HepG2 (cell line): ENCODE data around the gene MTHFSD. TPM values are rescaled to one million over a fixed set of nuclear protein-coding genes. Genes with fewer than 3 reads are reported as not detected.

ENCODE experiments used
- ARID5B ChIP-seq: IDR thresholded peaks from 2 replicates; pipeline ENCODE4 v1.4.0; 2020; ENCODE audit warnings: mild to moderate bottlenecking, missing genetic modification reagents
- ELF3 ChIP-seq: IDR thresholded peaks from 2 replicates; pipeline ENCODE4 v1.6.1; 2016; ENCODE audit warnings: missing genetic modification reagents, missing compliant biosample characterization
- ERF ChIP-seq: IDR thresholded peaks from 2 replicates; pipeline ENCODE4 v1.6.1; 2018; ENCODE audit warnings: missing biosample characterization, missing genetic modification reagents
- ETV6 ChIP-seq: sonication (generic); formaldehyde crosslinking; conservative IDR thresholded peaks from 2 replicates; pipeline ENCODE4 v1.4.0; 2020; ENCODE audit warnings: missing genetic modification reagents
- FOXK1 ChIP-seq: sonication (generic); formaldehyde crosslinking; IDR thresholded peaks from 2 replicates; pipeline ENCODE4 v1.4.0; 2020; ENCODE audit warnings: low read depth, missing genetic modification reagents, borderline replicate concordance
- GATAD1 ChIP-seq: IDR thresholded peaks from 2 replicates; pipeline ENCODE4 v1.6.1; 2016; ENCODE audit warnings: missing genetic modification reagents, missing compliant biosample characterization
- HDAC2 ChIP-seq: sonication (generic); formaldehyde crosslinking; IDR thresholded peaks from 2 replicates; pipeline ENCODE4 v1.4.0; 2020; ENCODE audit warnings: missing genetic modification reagents
- HMGXB3 ChIP-seq: sonication (generic); formaldehyde crosslinking; IDR thresholded peaks from 2 replicates; pipeline ENCODE4 v1.4.0; 2020; ENCODE audit warnings: missing genetic modification reagents, borderline replicate concordance
- MIER2 ChIP-seq: IDR thresholded peaks from 2 replicates; pipeline ENCODE4 v1.6.1; 2016; ENCODE audit warnings: missing biosample characterization, missing genetic modification reagents
- RBM39 ChIP-seq: fragments of 200-400 bp; formaldehyde crosslinking; IDR thresholded peaks from one replicate; pipeline ENCODE4 v1.6.1; 2018; ENCODE audit warnings: antibody characterized with exemption, mild to moderate bottlenecking, low read depth, low read length; ENCODE audit not compliant: poor library complexity, severe bottlenecking
- SALL1 ChIP-seq: sonication (generic); formaldehyde crosslinking; IDR thresholded peaks from 2 replicates; pipeline ENCODE4 v1.8.0; 2022; ENCODE audit warnings: mild to moderate bottlenecking, missing genetic modification reagents
- SIN3B ChIP-seq: fragments of 150-350 bp; IDR thresholded peaks from 2 replicates; pipeline ENCODE4 v1.6.1; 2014; ENCODE audit warnings: low read length
- STAG1 ChIP-seq: sonication (generic); formaldehyde crosslinking; IDR thresholded peaks from 2 replicates; pipeline ENCODE4 v1.4.0; 2020; ENCODE audit warnings: missing genetic modification reagents
- SUZ12 ChIP-seq: fragments of 150-350 bp; IDR thresholded peaks from 2 replicates; pipeline ENCODE4 v1.6.1; 2014; ENCODE audit warnings: low read depth, low read length
- YEATS2 ChIP-seq: sonication (generic); formaldehyde crosslinking; IDR thresholded peaks from 2 replicates; pipeline ENCODE4 v1.4.0; 2020; ENCODE audit warnings: missing genetic modification reagents, borderline replicate concordance
- ZFP1 ChIP-seq: IDR thresholded peaks from 2 replicates; pipeline ENCODE4 v1.6.1; 2016
- ZNF549 ChIP-seq: sonication (generic); formaldehyde crosslinking; IDR thresholded peaks from 2 replicates; pipeline ENCODE4 v1.5.0; 2020; ENCODE audit warnings: missing genetic modification reagents
- ZNF572 ChIP-seq: sonication (generic); formaldehyde crosslinking; IDR thresholded peaks from 2 replicates; pipeline ENCODE4 v1.5.1; 2020; ENCODE audit warnings: mild to moderate bottlenecking, missing genetic modification reagents
- ZXDC ChIP-seq: sonication (generic); formaldehyde crosslinking; IDR thresholded peaks from 2 replicates; pipeline ENCODE4 v1.5.0; 2020; ENCODE audit warnings: mild to moderate bottlenecking, missing genetic modification reagents
- polyA plus RNA-seq, 8 experiments: library from polyadenylated mRNA; depleted of rRNA in 3 of 8; stranded (reverse) in 7 of 8; unstranded in 1 of 8; fragments of >200 nt; fragmentation: Illumina TruSeq in 4 of 8; extraction: Trizol in 4 of 8; gene quantifications; 2 replicates each; pipeline versions ENCODE4 v1.2.1 to v1.2.3, GENCODE V29; 2011 to 2016; ENCODE audit warnings: low read depth in 4 of 8, missing spikeins in 1 of 8, mixed read lengths in 1 of 8; ENCODE audit not compliant: insufficient read depth in 1 of 8
- total RNA-seq, 5 experiments: library from RNA; depleted of rRNA; stranded (reverse); fragments of >200 nt; fragmentation: Illumina TruSeq; extraction: Trizol; gene quantifications; 2 replicates each; pipeline ENCODE4 v1.2.3, GENCODE V29; 2016; ENCODE audit warnings: low read depth in 1 of 5

Gene MTHFSD
- total and polyA plus RNA-seq, 2 of the 13 experiments (the other 11 are each of a cell fraction or from before 2014, with no cell fraction given): 14.2 to 16.3 TPM

- TF ChIP-seq ARID5B (CRISPR knock-in tag): 0 out of 2 replicates have a peak, but pooled peaks have one; percentile 21
- TF ChIP-seq ZFP1: 0 out of 2 replicates have a peak, but pooled peaks have one; percentile 38
- peak; percentile 32; the same call in 1 of the 2 replicates for TF ChIP-seq FOXK1
- no peak for TF ChIP-seq ZXDC (CRISPR knock-in tag)
- peak; percentile 99 for TF ChIP-seq STAG1 (CRISPR knock-in tag)
- peak; percentile 44; the same call in 1 of the 2 replicates for TF ChIP-seq ERF
- peak; percentile 21; the same call in 1 of the 2 replicates for TF ChIP-seq YEATS2 (CRISPR knock-in tag)
- peak; percentile 40; the same call in 1 of the 2 replicates for TF ChIP-seq ZNF572
- peak; percentile 44 for TF ChIP-seq ELF3 (CRISPR knock-in tag)
- TF ChIP-seq HMGXB3 (CRISPR knock-in tag): 0 out of 2 replicates have a peak, but pooled peaks have one; percentile 38
- peak; percentile 28; the same call in 1 of the 2 replicates for TF ChIP-seq MIER2 (CRISPR knock-in tag)
- no peak for TF ChIP-seq ZNF549 (CRISPR knock-in tag)
- peak; percentile 26; the same call in 1 of the 2 replicates for TF ChIP-seq HDAC2 (CRISPR knock-in tag)
- TF ChIP-seq SALL1 (CRISPR knock-in tag): peak; percentile 67
- 0 out of 2 replicates have a peak, but pooled peaks have one; percentile 20 for TF ChIP-seq SIN3B
- TF ChIP-seq GATAD1 (CRISPR knock-in tag): peak; percentile 43
- peak; percentile 27 for TF ChIP-seq SUZ12
- TF ChIP-seq ETV6 (CRISPR knock-in tag): no peak
- peak; percentile 83 for TF ChIP-seq RBM39
Observed at GRCh38 chr16:86563469-86564345, 8.7 kb upstream of the MTHFSD start (continued).
